ENCODE results near the gene SOX1.

SOX1 gene

GRCh38 chr13:112101360-112101930 is 34.5 kb downstream of the SOX1 start:
- H3K4me3 ChIP-seq (ENCODE audit: low read length), result no peak overlapping the region
- H3K9me3 ChIP-seq (ENCODE audit: control insufficient read depth, low read length), result no peaks in the 10 kb centered on the region
- no peaks in the 10 kb centered on the region for H3K4me1 ChIP-seq (ENCODE audit: control insufficient read depth, insufficient read depth, low read length)
- no peak for DNase-seq (ENCODE audit: low read depth)
- H3K9ac ChIP-seq (ENCODE audit: low read length), result no peak overlapping the region
- no peaks in the 10 kb centered on the region for H3K36me3 ChIP-seq (ENCODE audit: control insufficient read depth, insufficient read depth, low read length, severe bottlenecking)
- peaks cover 40% of the 10 kb centered on the region for H3K27me3 ChIP-seq (replicated peaks; ENCODE audit: control insufficient read depth, insufficient read depth, low read length)

DNA sequence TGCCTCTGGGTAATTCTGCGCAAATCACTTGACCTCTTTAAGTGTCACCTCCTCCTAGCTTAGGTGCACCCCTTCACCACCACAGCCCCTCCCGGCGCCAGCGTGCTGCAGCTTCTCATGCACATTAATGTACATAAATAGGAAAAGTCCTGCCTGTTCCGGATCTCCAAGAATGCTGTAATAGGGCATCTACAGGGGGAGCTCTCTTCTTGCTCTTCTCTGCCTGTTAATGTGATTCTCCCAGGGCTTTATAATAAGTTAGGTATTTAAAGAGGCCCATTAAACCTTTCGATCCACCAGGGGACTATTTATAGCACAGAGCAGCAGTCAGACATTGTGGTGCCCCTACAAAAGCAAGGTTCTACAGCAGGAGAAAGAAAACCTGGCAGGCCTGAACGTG is 35.3 kb downstream of the SOX1 start:
- Histone ChIP-seq H3K9me3 (ENCODE audit: control insufficient read depth, low read length) (no peaks in the 10 kb centered on the region), H3K4me3 (ENCODE audit: low read length) (no peak overlapping the region), H3K27me3 (replicated peaks; ENCODE audit: control insufficient read depth, insufficient read depth, low read length) (peaks cover 45% of the 10 kb centered on the region), H3K4me1 (ENCODE audit: control insufficient read depth, insufficient read depth, low read length) (no peaks in the 10 kb centered on the region), H3K36me3 (ENCODE audit: control insufficient read depth, insufficient read depth, low read length, severe bottlenecking) (no peaks in the 10 kb centered on the region), H3K9ac (ENCODE audit: low read length) (no peak overlapping the region)
- DNase-seq (ENCODE audit: low read depth), result no peak

- H3K4me1 ChIP-seq (ENCODE audit: control insufficient read depth, insufficient read depth, low read length), result no peaks in the 10 kb centered on the region
Measured at GRCh38 chr13:112103260-112103838, 36.4 kb downstream of the SOX1 start.

GRCh38 chr13:112103961-112104880 is 37.3 kb downstream of the SOX1 start:
- Histone ChIP-seq H3K4me3 (ENCODE audit: low read length) (no peak overlapping the region), H3K9me3 (ENCODE audit: control insufficient read depth, low read length) (no peaks in the 10 kb centered on the region), H3K4me1 (ENCODE audit: control insufficient read depth, insufficient read depth, low read length) (no peaks in the 10 kb centered on the region), H3K9ac (ENCODE audit: low read length) (no peak overlapping the region), H3K36me3 (ENCODE audit: control insufficient read depth, insufficient read depth, low read length, severe bottlenecking) (no peaks in the 10 kb centered on the region), H3K27me3 (replicated peaks; ENCODE audit: control insufficient read depth, insufficient read depth, low read length) (peaks cover 56% of the 10 kb centered on the region)
- DNase-seq (ENCODE audit: low read depth), result no peak

More at GRCh38 chr13:112103260-112103838, 36.4 kb downstream of the SOX1 start:
- Histone ChIP-seq H3K9me3 (ENCODE audit: control insufficient read depth, low read length) (no peaks in the 10 kb centered on the region), H3K27me3 (replicated peaks; ENCODE audit: control insufficient read depth, insufficient read depth, low read length) (peaks cover 52% of the 10 kb centered on the region), H3K9ac (ENCODE audit: low read length) (no peak overlapping the region), H3K36me3 (ENCODE audit: control insufficient read depth, insufficient read depth, low read length, severe bottlenecking) (no peaks in the 10 kb centered on the region), H3K4me3 (ENCODE audit: low read length) (no peak overlapping the region)
- DNase-seq (ENCODE audit: low read depth), result no peak

GRCh38 chr13:112104881-112105234 is 37.9 kb downstream of the SOX1 start:
- Histone ChIP-seq H3K36me3 (ENCODE audit: control insufficient read depth, insufficient read depth, low read length, severe bottlenecking) (no peaks in the 10 kb centered on the region), H3K4me1 (ENCODE audit: control insufficient read depth, insufficient read depth, low read length) (no peaks in the 10 kb centered on the region), H3K9ac (ENCODE audit: low read length) (no peak overlapping the region), H3K4me3 (ENCODE audit: low read length) (no peak overlapping the region), H3K9me3 (ENCODE audit: control insufficient read depth, low read length) (no peaks in the 10 kb centered on the region), H3K27me3 (replicated peaks; ENCODE audit: control insufficient read depth, insufficient read depth, low read length) (peaks cover 50% of the 10 kb centered on the region)
- DNase-seq (ENCODE audit: low read depth), result no peak

GRCh38 chr13:112105244-112105681 is 38.3 kb downstream of the SOX1 start:
- Histone ChIP-seq H3K4me3 (ENCODE audit: low read length) (no peak overlapping the region), H3K9me3 (ENCODE audit: control insufficient read depth, low read length) (no peaks in the 10 kb centered on the region), H3K4me1 (ENCODE audit: control insufficient read depth, insufficient read depth, low read length) (no peaks in the 10 kb centered on the region), H3K9ac (ENCODE audit: low read length) (no peak overlapping the region), H3K27me3 (replicated peaks; ENCODE audit: control insufficient read depth, insufficient read depth, low read length) (peaks cover 50% of the 10 kb centered on the region), H3K36me3 (ENCODE audit: control insufficient read depth, insufficient read depth, low read length, severe bottlenecking) (no peaks in the 10 kb centered on the region)
- DNase-seq (ENCODE audit: low read depth), result no peak

DNA sequence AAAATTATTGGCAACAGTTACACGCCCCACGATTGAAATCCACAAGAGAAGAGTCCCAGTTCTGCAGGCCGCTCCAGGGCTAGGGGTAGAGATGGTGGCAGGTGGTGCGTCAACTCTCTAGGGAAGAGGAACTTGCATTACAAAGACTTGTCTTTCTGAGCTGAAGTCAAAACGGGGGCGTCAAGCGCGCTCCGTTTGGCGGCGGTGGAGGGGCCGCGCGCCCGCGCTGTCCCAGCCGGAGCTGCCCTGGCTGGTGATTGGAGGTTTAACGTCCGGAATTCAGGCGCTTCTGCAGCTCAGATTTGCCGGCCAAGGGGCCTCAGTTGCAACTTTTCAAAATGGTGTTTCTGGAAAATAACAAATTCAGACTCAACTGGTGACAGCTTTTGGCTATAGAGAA is 38.9 kb downstream of the SOX1 start:
- no peaks in the 10 kb centered on the region for H3K4me1 ChIP-seq (ENCODE audit: control insufficient read depth, insufficient read depth, low read length)
- no peak overlapping the region for H3K9ac ChIP-seq (ENCODE audit: low read length)
- H3K4me3 ChIP-seq (ENCODE audit: low read length), result no peak overlapping the region
- H3K36me3 ChIP-seq (ENCODE audit: control insufficient read depth, insufficient read depth, low read length, severe bottlenecking), result no peaks in the 10 kb centered on the region
- H3K9me3 ChIP-seq (ENCODE audit: control insufficient read depth, low read length), result no peaks in the 10 kb centered on the region
- no peak for DNase-seq (ENCODE audit: low read depth)
- H3K27me3 ChIP-seq (replicated peaks; ENCODE audit: control insufficient read depth, insufficient read depth, low read length), result peaks cover 50% of the 10 kb centered on the region

DNA sequence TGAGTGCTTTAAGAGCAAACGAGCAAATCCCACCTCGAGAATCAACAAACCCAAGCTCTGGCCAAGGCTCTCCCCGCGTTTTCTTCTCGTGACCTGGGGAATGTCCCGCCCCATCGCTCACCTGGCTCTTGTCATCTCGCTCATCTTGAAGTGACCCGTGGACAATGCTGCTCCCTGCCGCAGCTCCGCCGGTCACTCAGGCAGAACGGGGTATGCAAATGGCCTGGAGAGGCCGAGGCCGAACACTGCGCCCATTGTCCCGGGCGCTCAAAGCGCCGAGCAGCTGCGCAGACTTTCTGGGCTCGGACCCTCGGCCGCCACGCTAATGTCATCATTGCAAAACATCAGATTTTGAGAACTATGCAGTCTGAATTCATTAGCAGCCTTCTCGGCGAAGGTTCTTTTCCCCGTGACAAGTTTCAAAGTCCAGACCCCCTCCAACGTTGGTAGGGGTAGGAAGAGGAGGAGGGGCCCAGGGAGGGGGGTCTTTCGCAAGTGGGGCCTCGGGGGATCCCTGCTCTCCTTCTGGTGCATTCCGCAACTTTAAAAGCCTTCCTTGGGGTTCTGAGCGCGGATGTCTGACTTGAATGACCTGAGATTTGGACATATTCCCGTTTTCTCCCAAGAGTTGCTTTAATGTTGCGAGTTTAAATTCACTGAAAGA is 39.7 kb downstream of the SOX1 start:
- no peaks in the 10 kb centered on the region for H3K4me1 ChIP-seq (ENCODE audit: control insufficient read depth, insufficient read depth, low read length)
- DNase-seq (ENCODE audit: low read depth), result no peak
- H3K4me3 ChIP-seq (ENCODE audit: low read length), result no peak overlapping the region
- no peak overlapping the region for H3K9ac ChIP-seq (ENCODE audit: low read length)
- H3K27me3 ChIP-seq (replicated peaks; ENCODE audit: control insufficient read depth, insufficient read depth, low read length), result peaks cover 47% of the 10 kb centered on the region
- no peaks in the 10 kb centered on the region for H3K36me3 ChIP-seq (ENCODE audit: control insufficient read depth, insufficient read depth, low read length, severe bottlenecking)
- H3K9me3 ChIP-seq (ENCODE audit: control insufficient read depth, low read length), result no peaks in the 10 kb centered on the region

DNA sequence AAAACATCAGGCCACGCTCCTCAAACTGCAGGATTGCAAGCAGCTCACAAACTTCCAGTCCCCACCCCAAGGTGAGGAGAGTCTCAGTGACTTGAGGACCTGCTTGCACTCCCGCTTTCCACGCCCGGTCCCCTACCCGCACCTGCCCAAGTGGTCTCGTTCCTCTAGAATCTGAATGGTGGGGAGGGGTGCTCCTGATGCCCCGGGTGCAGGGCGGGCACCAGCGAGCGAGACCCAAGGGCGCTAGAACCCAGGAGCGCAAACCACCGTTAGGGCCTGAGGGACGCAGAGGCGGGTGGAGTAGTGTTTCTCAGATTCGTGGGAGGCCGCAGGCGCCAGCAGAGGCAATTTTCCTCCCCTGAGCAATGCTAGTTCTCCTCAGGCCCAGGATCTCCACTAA is 40.3 kb downstream of the SOX1 start:
- no peaks in the 10 kb centered on the region for H3K4me1 ChIP-seq (ENCODE audit: control insufficient read depth, insufficient read depth, low read length)
- H3K27me3 ChIP-seq (replicated peaks; ENCODE audit: control insufficient read depth, insufficient read depth, low read length), result peaks cover 41% of the 10 kb centered on the region

DNA sequence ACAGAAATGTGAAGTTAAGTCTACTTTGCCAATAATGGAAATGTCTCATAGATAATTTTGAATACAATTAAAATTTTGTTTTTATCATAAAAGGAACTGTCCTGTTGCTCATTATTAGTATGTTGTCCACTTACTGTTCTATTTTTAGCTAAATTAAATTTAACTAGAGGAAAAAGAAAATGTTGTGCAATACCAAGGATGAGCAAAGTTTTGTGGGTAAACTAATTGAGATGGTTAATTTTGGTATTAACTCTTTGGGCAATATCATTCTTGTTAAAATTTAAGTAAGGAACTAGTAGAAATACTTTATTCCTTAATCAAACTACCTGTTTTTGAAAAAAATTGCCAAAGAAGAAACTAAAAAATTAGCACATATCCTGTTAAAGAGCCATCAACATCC is 43.5 kb downstream of the SOX1 start:
- H3K9ac ChIP-seq (ENCODE audit: low read length), result no peak overlapping the region
- H3K27me3 ChIP-seq (replicated peaks; ENCODE audit: control insufficient read depth, insufficient read depth, low read length), result peaks cover 26% of the 10 kb centered on the region
- H3K4me1 ChIP-seq (ENCODE audit: control insufficient read depth, insufficient read depth, low read length), result no peaks in the 10 kb centered on the region
- no peak for DNase-seq (ENCODE audit: low read depth)
- no peaks in the 10 kb centered on the region for H3K36me3 ChIP-seq (ENCODE audit: control insufficient read depth, insufficient read depth, low read length, severe bottlenecking)
- no peak overlapping the region for H3K4me3 ChIP-seq (ENCODE audit: low read length)
- no peaks in the 10 kb centered on the region for H3K9me3 ChIP-seq (ENCODE audit: control insufficient read depth, low read length)

More for the DNA sequence above, 40.3 kb downstream of the SOX1 start:
- no peak overlapping the region for H3K9ac ChIP-seq (ENCODE audit: low read length)
- no peak overlapping the region for H3K4me3 ChIP-seq (ENCODE audit: low read length)
- no peaks in the 10 kb centered on the region for H3K9me3 ChIP-seq (ENCODE audit: control insufficient read depth, low read length)
- no peaks in the 10 kb centered on the region for H3K36me3 ChIP-seq (ENCODE audit: control insufficient read depth, insufficient read depth, low read length, severe bottlenecking)
- no peak for DNase-seq (ENCODE audit: low read depth)

DNA sequence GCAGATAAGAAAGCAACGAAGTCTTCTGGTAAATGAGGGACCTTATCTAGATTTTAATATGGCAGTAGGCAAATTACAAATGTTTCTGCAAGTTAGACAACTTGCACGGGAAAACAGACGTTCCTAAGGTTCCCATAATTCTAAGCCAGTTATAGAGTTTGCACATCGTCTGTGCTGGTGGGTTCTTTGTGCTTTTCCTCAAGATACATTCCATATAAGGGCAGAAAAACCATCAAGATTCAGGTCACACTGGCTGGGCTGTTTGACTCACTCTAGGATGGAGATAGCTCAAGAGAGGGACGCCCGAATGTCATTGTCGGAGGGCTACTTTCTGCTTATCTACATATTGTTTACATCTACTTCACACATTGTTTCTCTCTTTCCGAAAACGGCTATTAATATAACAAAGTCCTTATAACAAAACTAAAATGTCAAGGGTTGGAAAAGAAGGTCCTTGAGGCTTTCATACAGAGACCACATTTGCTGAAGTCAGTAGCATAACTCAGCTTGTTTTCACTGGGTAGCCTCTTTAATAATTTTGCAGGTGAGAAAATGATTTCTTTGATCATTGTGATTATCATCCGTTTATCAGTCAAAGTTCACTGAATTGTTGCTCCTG is 44.4 kb downstream of the SOX1 start:
- H3K36me3 ChIP-seq (ENCODE audit: control insufficient read depth, insufficient read depth, low read length, severe bottlenecking), result no peaks in the 10 kb centered on the region
- H3K4me1 ChIP-seq (ENCODE audit: control insufficient read depth, insufficient read depth, low read length), result no peaks in the 10 kb centered on the region
- no peak overlapping the region for H3K9ac ChIP-seq (ENCODE audit: low read length)
- no peak overlapping the region for H3K4me3 ChIP-seq (ENCODE audit: low read length)
- DNase-seq (ENCODE audit: low read depth), result no peak
- no peaks in the 10 kb centered on the region for H3K9me3 ChIP-seq (ENCODE audit: control insufficient read depth, low read length)
- peaks cover 25% of the 10 kb centered on the region for H3K27me3 ChIP-seq (replicated peaks; ENCODE audit: control insufficient read depth, insufficient read depth, low read length)

Data from adipocyte (in vitro differentiated cells).